HL-60 (cell line): ENCODE measurements around the gene AANAT.

Source experiments
- GABPA ChIP-seq: IDR thresholded peaks from 2 replicates; pipeline ENCODE4 v1.6.1; 2012; ENCODE audit warnings: low read depth
- POLR2AphosphoS5 ChIP-seq: IDR thresholded peaks from 2 replicates; pipeline ENCODE4 v1.6.1; 2012; ENCODE audit warnings: low read depth
- SPI1 ChIP-seq: IDR thresholded peaks from 2 replicates; pipeline ENCODE4 v1.6.1; 2012; ENCODE audit warnings: low read depth, mild to moderate bottlenecking, borderline replicate concordance

DNA sequence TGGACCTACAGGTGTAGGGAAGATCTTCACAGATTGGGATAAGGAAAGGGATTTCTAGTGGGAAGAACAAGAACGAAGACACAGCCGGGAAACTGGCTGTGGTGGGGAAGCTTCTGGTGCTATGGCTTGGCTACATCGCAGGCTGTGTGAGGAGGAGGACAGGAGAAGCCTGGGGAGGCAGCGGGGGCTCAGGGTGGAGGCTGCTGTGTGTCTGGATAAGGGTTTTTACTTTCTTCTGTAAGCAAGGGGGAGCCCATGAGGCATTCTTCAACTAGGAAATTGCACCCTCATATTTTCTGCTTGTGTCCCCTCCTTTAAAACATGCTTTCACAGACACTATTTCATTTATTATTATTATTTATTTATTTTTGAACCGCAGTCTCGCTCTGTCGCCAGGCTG is 36.7 kb downstream of the AANAT start:
- TF ChIP-seq GABPA (no peak), SPI1 (no peak), POLR2AphosphoS5 (no peak)
